Thyroid gland (tissue), 4 donors: ENCODE results near the gene HOXD8.

Source experiments
- CTCF ChIP-seq, 6 experiments: fragments of 200-600 bp in 3 of 6; fragments of 450-650 bp in 3 of 6; sonication (generic) in 3 of 6; IDR thresholded peaks; one replicate each; pipeline ENCODE4 v1.5.1; 2016 to 2019; ENCODE audit warnings: antibody characterized with exemption in 6 of 6, mild to moderate bottlenecking in 2 of 6, inconsistent platforms in 1 of 6, moderate library complexity in 1 of 6
- POLR2A ChIP-seq, 2 donors: fragments of 450-650 bp; IDR thresholded peaks; one replicate each; pipeline ENCODE4 v1.6.1; 2017; ENCODE audit warnings: antibody characterized with exemption in 2 of 2, mild to moderate bottlenecking in 2 of 2, moderate library complexity in 1 of 2

GRCh38 chr2:176101216-176101830 is 28.2 kb upstream of the HOXD8 start:
- TF ChIP-seq POLR2A (IDR thresholded peaks at IDR 0.05) (no peak), CTCF (IDR thresholded peaks at IDR 0.05) (no peak)
